ENCODE measurements around the gene THEM4. TPM values are rescaled to one million over a fixed set of nuclear protein-coding genes. Genes with fewer than 3 reads are reported as not detected.

The THEM4 gene
- total and polyA plus RNA-seq, 2 of the 8 experiments (the other 6 are each of a cell fraction or from before 2014, with no cell fraction given) = 9.9 to 11.2 TPM

GRCh38 chr1:151908228-151908691 lies 1.1 kb downstream of the THEM4 start (continued):
- TF ChIP-seq RAD21 (IDR thresholded peaks at IDR 0.05 in 1 of 2, conservative IDR thresholded peaks at IDR 0.05 in 1 of 2; ENCODE audit: low read depth in 2 of 2, low read length in 2 of 2) = 0 out of 4 replicates have a peak, but pooled peaks of 1 of the 2 experiments have one; percentile 3
